Neural cell (in vitro differentiated cells): ENCODE results near the gene HS2ST1. TPM values are rescaled to one million over a fixed set of nuclear protein-coding genes. Genes with fewer than 3 reads are reported as not detected.

Experiments used
- H2AFZ ChIP-seq: fragments of 200-600, 300-800 bp; sonication (generic), shearing (Covaris generic); 2 replicates; pipeline ENCODE4 v1.6.0; 2014; ENCODE audit warnings: low read depth, mild to moderate bottlenecking, antibody characterized with exemption, low read length, moderate library complexity
- H3F3A ChIP-seq: fragments of 200-600 bp; shearing (Covaris generic); 2 replicates; pipeline ENCODE4 v1.6.1; 2016; ENCODE audit warnings: mild to moderate bottlenecking, moderate library complexity, mixed read lengths, antibody characterized with exemption, low read length; ENCODE audit not compliant: insufficient read depth, poor library complexity, severe bottlenecking
- H3K27ac ChIP-seq: fragments of 200-600, 300-800 bp; sonication (generic), shearing (Covaris generic); 2 replicates; pipeline ENCODE4 v1.5.1; 2014; ENCODE audit warnings: mild to moderate bottlenecking, low read length, moderate library complexity
- H3K27me3 ChIP-seq: fragments of 300-800, 200-600 bp; sonication (generic), shearing (Covaris generic); 2 replicates; pipeline ENCODE4 v1.6.0; 2014; ENCODE audit warnings: mild to moderate bottlenecking, low read depth, low read length, moderate library complexity; ENCODE audit not compliant: insufficient read depth
- H3K36me3 ChIP-seq: fragments of 300-800, 200-600 bp; sonication (generic), shearing (Covaris generic); 2 replicates; pipeline ENCODE4 v1.5.1; 2014; ENCODE audit warnings: mild to moderate bottlenecking, antibody characterized with exemption, low read length, moderate library complexity; ENCODE audit not compliant: insufficient read depth
- H3K4me2 ChIP-seq: fragments of 300-800, 200-600 bp; sonication (generic), shearing (Covaris generic); 2 replicates; pipeline ENCODE4 v1.6.0; 2014; ENCODE audit warnings: mild to moderate bottlenecking, low read length
- H3K4me3 ChIP-seq: fragments of 300-800, 200-600 bp; sonication (generic), shearing (Covaris generic); 2 replicates; pipeline ENCODE4 v1.5.1; 2014; ENCODE audit warnings: mild to moderate bottlenecking, low read length, moderate library complexity
- H3K79me2 ChIP-seq: fragments of 200-600 bp; shearing (Covaris generic); replicated peaks from 2 replicates; pipeline ENCODE4 v1.6.0; 2014; ENCODE audit warnings: mild to moderate bottlenecking, low read length, moderate library complexity; ENCODE audit not compliant: insufficient read depth
- H3K9ac ChIP-seq: fragments of 300-800, 200-600 bp; sonication (generic), shearing (Covaris generic); 2 replicates; pipeline ENCODE4 v1.6.1; 2016; ENCODE audit warnings: mild to moderate bottlenecking, low read length, mixed read lengths
- H3K9me2 ChIP-seq: fragments of 200-600 bp; shearing (Covaris generic); 2 replicates; pipeline ENCODE4 v1.6.1; 2016; ENCODE audit warnings: mild to moderate bottlenecking, low read length, mixed read lengths; ENCODE audit not compliant: insufficient read depth
- H3K9me3 ChIP-seq: fragments of 200-600, 300-800 bp; sonication (generic), shearing (Covaris generic); 2 replicates; pipeline ENCODE4 v1.6.1; 2016; ENCODE audit warnings: mild to moderate bottlenecking, mixed run types, low read length, moderate library complexity, mixed read lengths
- H4K20me1 ChIP-seq: fragments of 200-600 bp; shearing (Covaris generic); 2 replicates; pipeline ENCODE4 v1.6.1; 2016; ENCODE audit warnings: mild to moderate bottlenecking, mixed run types; ENCODE audit not compliant: insufficient read depth
- CTCF ChIP-seq: fragments of 450-650 bp; IDR thresholded peaks from 2 replicates; pipeline ENCODE4 v1.5.1; 2014; ENCODE audit warnings: antibody characterized with exemption, mild to moderate bottlenecking, moderate library complexity; ENCODE audit not compliant: poor library complexity, severe bottlenecking
- EP300 ChIP-seq: fragments of 450-650 bp; conservative IDR thresholded peaks from 2 replicates; pipeline ENCODE4 v1.6.1; 2014; ENCODE audit warnings: antibody characterized with exemption, mild to moderate bottlenecking, moderate library complexity; ENCODE audit not compliant: poor library complexity, severe bottlenecking
- EZH2 ChIP-seq: fragments of 200-600, 300-800 bp; shearing (Covaris generic), sonication (generic); IDR thresholded peaks from 2 replicates; pipeline ENCODE4 v1.6.1; 2014; ENCODE audit warnings: antibody characterized with exemption, low read length, borderline replicate concordance, mild to moderate bottlenecking; ENCODE audit not compliant: insufficient read depth, poor library complexity, severe bottlenecking
- MXI1 ChIP-seq: fragments of 450-650 bp; conservative IDR thresholded peaks from 2 replicates; pipeline ENCODE4 v1.6.1; 2014; ENCODE audit warnings: antibody characterized with exemption, mild to moderate bottlenecking; ENCODE audit not compliant: poor library complexity, severe bottlenecking
- POLR2AphosphoS5 ChIP-seq: IDR thresholded peaks from 2 replicates; pipeline ENCODE4 v1.6.1; 2012
- RAD21 ChIP-seq: fragments of 450-650 bp; conservative IDR thresholded peaks from 2 replicates; pipeline ENCODE4 v1.6.1; 2014; ENCODE audit warnings: antibody characterized with exemption, mild to moderate bottlenecking, moderate library complexity
- REST ChIP-seq: IDR thresholded peaks from 2 replicates; pipeline ENCODE4 v1.6.1; 2012; ENCODE audit warnings: borderline replicate concordance
- SMC3 ChIP-seq: fragments of 450-650 bp; conservative IDR thresholded peaks from 2 replicates; pipeline ENCODE4 v1.6.1; 2014; ENCODE audit warnings: antibody characterized with exemption, mild to moderate bottlenecking, moderate library complexity; ENCODE audit not compliant: poor library complexity
- TAF1 ChIP-seq: IDR thresholded peaks from 2 replicates; pipeline ENCODE4 v1.6.1; 2012; ENCODE audit warnings: low read depth
- polyA plus RNA-seq: library from polyadenylated mRNA; depleted of rRNA; stranded (reverse); fragments of >200 nt; gene quantifications from 2 replicates; pipeline ENCODE4 v1.2.3, GENCODE V29; 2014

HS2ST1 gene
- polyA plus RNA-seq, 1 donor from 2014 or later: 24.7 TPM

DNA sequence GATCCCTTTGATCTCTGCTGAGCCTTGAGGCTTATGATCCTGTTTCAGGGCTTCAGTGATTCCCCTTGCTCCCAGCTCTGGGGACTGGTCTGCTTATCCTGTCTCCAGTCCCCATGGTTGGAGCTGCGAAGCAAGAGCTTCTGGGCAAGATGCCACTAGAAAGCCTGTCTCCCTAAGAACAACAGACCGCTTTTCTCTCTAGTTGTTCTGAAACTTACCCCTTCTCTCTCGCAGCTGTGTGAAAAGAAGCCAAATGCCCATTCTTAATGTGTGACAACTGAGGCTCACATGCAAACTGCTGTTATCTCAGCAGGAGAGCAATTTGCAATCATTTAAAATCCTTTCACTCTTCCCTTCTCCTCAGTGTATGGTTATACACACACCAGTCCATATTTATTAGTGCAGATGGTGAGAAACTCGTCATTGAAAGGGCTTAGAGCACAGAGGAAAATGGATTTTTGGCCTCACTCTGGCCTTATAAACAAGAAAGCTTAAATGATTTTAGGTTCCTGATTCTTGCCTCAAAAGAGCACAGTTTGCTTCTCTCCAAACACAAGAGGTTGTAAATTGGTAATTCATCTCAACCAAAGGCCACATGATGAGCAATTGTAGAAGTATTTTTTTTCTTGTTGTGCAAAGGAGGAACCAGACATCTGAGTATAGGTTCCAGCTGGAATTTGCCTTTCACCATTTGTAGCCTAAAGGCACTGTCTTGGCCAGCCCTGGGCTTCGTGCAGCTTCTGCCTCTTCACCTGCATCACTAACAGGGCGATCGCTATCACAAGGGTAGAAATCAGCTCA, 235.0 kb downstream of the HS2ST1 start:
- H3K27ac ChIP-seq: no peak overlapping the region
- H2AFZ ChIP-seq: no peak overlapping the region
- no peaks in the 10 kb centered on the region for H3K79me2 ChIP-seq
- H3K4me3 ChIP-seq: no peak overlapping the region
- no peaks in the 10 kb centered on the region for H3F3A ChIP-seq
- H3K9ac ChIP-seq: no peak overlapping the region
- TF ChIP-seq POLR2AphosphoS5: peak; percentile 66
- TF ChIP-seq SMC3: no peak
- H3K27me3 ChIP-seq: no peaks in the 10 kb centered on the region
- H3K36me3 ChIP-seq: no peaks in the 10 kb centered on the region
- H4K20me1 ChIP-seq: no peaks in the 10 kb centered on the region
- no peak overlapping the region for H3K4me2 ChIP-seq
- no peaks in the 10 kb centered on the region for H3K9me3 ChIP-seq
- no peaks in the 10 kb centered on the region for H3K9me2 ChIP-seq

DNA sequence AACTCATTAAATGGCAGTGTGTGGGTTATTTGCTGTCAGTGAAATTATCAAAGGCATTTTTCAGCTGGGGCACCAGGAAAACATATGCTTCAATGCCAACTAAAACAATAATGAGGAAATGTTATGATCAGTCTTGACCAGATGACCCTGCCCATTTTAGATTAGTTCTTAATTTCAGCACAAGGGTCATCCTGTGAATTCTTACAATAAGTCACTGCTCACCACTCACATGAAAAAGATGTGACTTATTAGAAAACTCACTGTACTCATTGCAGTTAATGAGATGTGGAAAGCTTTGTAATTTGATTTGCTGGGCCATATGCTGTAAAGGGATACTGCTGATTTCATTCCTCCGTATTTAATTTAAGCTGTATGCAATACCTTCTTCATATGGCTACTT, 235.7 kb downstream of the HS2ST1 start:
- no peaks in the 10 kb centered on the region for H3F3A ChIP-seq
- TF ChIP-seq TAF1 (no peak), RAD21 (no peak), SMC3 (no peak), CTCF (no peak)
- no peaks in the 10 kb centered on the region for H3K27me3 ChIP-seq
- H3K9me2 ChIP-seq: no peaks in the 10 kb centered on the region
- H3K36me3 ChIP-seq: no peaks in the 10 kb centered on the region
- no peaks in the 10 kb centered on the region for H4K20me1 ChIP-seq
- H3K27ac ChIP-seq: no peak overlapping the region
- no peaks in the 10 kb centered on the region for H3K79me2 ChIP-seq
- H3K4me2 ChIP-seq: no peak overlapping the region
- no peak overlapping the region for H3K9ac ChIP-seq
- no peak overlapping the region for H2AFZ ChIP-seq
- H3K9me3 ChIP-seq: no peaks in the 10 kb centered on the region
- H3K4me3 ChIP-seq: no peak overlapping the region

DNA sequence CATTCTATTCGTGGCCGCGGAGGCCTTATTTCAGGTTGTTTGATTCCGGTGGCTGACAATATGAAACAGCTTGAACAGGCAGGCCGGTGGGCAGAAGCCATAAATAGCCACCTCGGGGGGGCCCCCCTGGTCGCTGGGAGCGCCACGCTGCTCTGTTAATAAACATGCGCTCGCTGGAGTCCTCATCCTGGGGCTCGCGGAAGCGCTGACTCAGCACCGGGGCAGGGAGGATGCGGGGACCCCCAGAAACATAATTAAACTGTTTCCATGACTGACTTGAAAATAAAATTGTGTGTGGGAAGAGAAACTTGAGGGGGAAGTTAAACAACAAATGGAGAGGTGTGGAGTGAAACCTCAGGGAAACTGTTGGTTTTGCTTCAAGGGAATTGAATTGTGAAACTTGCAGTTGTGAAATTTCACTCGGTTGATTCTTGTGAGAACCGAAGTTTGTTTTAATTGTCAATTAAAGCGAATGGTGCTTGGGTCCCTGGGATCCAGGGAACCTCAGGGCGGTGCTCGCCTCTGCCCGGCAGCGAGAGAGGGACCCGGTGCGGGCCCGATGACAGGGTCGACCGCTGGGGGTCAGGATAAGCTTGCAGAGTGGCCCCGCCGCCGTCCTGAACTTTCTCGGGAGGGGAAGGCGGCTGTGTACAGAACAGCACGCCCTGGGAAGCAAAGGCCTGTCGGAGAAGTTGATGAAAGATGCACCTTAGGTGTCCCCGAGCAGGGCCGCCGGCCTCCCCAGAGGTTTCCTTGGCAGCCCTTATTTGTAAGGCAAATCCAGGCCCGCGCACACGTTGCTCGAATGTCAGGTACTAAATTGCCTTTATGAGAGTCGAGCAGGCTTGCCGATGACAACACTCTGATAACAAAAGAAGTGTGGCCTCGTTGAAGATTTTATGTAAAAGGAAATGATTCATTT, 237.3 kb downstream of the HS2ST1 start:
- peak overlapping the region; percentile 51 for H3K4me3 ChIP-seq
- TF ChIP-seq MXI1 (no peak), RAD21 (peak; percentile 68), CTCF (peak; percentile 63), SMC3 (peak; percentile 56), TAF1 (no peak), EP300 (no peak), REST (no peak), EZH2 (no peak), POLR2AphosphoS5 (no peak)
- H3F3A ChIP-seq: no peaks in the 10 kb centered on the region
- H3K79me2 ChIP-seq: no peaks in the 10 kb centered on the region
- H3K4me2 ChIP-seq: peak overlapping the region; percentile 10
- no peaks in the 10 kb centered on the region for H3K9me2 ChIP-seq
- H3K27me3 ChIP-seq: no peaks in the 10 kb centered on the region
- no peaks in the 10 kb centered on the region for H3K9me3 ChIP-seq
- no peaks in the 10 kb centered on the region for H4K20me1 ChIP-seq
- no peaks in the 10 kb centered on the region for H3K36me3 ChIP-seq
- peak overlapping the region; percentile 30 for H3K9ac ChIP-seq
- H3K27ac ChIP-seq: peak overlapping the region; percentile 42
- H2AFZ ChIP-seq: peak overlapping the region; percentile 25
